B cell (primary cell): Measurements from ENCODE around the gene STN1. TPM values are rescaled to one million over a fixed set of nuclear protein-coding genes. Genes with fewer than 3 reads are reported as not detected.

Experiments used
- ATAC-seq: fragments of 200-7000 bp; cut with Tn5 transposase; one replicate; pipeline ENCODE4 v1.10.0; 2021; ENCODE audit warnings: low read depth, mild to moderate bottlenecking, moderate number of reproducible peaks, moderate library complexity
- CTCF ChIA-PET: fragments of 350-600 bp; sonication (Branson Sonifier 250); formaldehyde crosslinking; loops from one replicate; lab custom pipeline; 2021; ENCODE audit warnings: antibody characterized with exemption, inconsistent platforms; lab: Charles Lee
- POLR2A ChIA-PET: fragments of 350-600 bp; sonication (Branson Sonifier 250); formaldehyde crosslinking; loops from one replicate; lab custom pipeline; 2021; ENCODE audit warnings: antibody characterized with exemption; lab: Charles Lee
- DNase-seq: peaks from one replicate; pipeline ENCODE4 v3.0.0; 2013
- H2AFZ ChIP-seq: 2 replicates; pipeline ENCODE4 v1.6.1; 2012; ENCODE audit warnings: mild to moderate bottlenecking, low read depth, low read length; ENCODE audit not compliant: insufficient read depth, poor library complexity, severe bottlenecking
- H3K27ac ChIP-seq, 2 donors: 1 replicate in 1 of 2; 2 replicates in 1 of 2; pipeline ENCODE4 v1.5.1; 2012 to 2013; ENCODE audit warnings: low read length in 2 of 2, mild to moderate bottlenecking in 2 of 2, moderate library complexity in 1 of 2
- H3K27me3 ChIP-seq, 4 experiments: fragments of 200-600 bp in 1 of 4; sonication (generic) in 1 of 4; replicated peaks in 1 of 4; 1 replicate in 2 of 4; 2 replicates in 2 of 4; pipeline versions ENCODE4 v1.6.1 to v1.7.0; 2013 to 2016; ENCODE audit warnings: low read length in 3 of 4, mild to moderate bottlenecking in 2 of 4, mixed read lengths in 1 of 4, moderate library complexity in 1 of 4; ENCODE audit not compliant: insufficient read depth in 4 of 4, control insufficient read depth in 3 of 4; ENCODE audit errors: control extremely low read depth in 1 of 4
- H3K36me3 ChIP-seq, 2 experiments: replicated peaks in 1 of 2; 1 replicate in 1 of 2; 2 replicates in 1 of 2; pipeline versions ENCODE4 v1.6.1 to v1.7.1; 2013; ENCODE audit warnings: low read length in 1 of 2; ENCODE audit not compliant: insufficient read depth in 2 of 2, control insufficient read depth in 1 of 2; ENCODE audit errors: control extremely low read depth in 1 of 2, extremely low read depth in 1 of 2
- H3K4me1 ChIP-seq, 2 donors: fragments of 200-600 bp in 1 of 2; sonication (generic) in 1 of 2; 1 replicate in 1 of 2; 2 replicates in 1 of 2; pipeline versions ENCODE4 v1.5.1 to v1.6.1; 2013 to 2017; ENCODE audit warnings: low read length in 2 of 2; ENCODE audit not compliant: control insufficient read depth in 2 of 2, insufficient read depth in 2 of 2
- H3K4me2 ChIP-seq: replicated peaks from 2 replicates; pipeline ENCODE3; 2012; ENCODE audit warnings: mild to moderate bottlenecking, low read depth, low read length; ENCODE audit not compliant: poor library complexity, severe bottlenecking
- H3K4me3 ChIP-seq, 5 experiments: fragments of 200-600 bp in 1 of 5; sonication (generic) in 1 of 5; 1 replicate in 3 of 5; 2 replicates in 2 of 5; pipeline versions ENCODE4 v1.5.1 to v1.7.0; 2011 to 2016; ENCODE audit warnings: low read length in 4 of 5, mild to moderate bottlenecking in 4 of 5, low read depth in 2 of 5, control low read depth in 1 of 5, moderate library complexity in 1 of 5; ENCODE audit not compliant: insufficient read depth in 1 of 5; ENCODE audit errors: control extremely low read depth in 1 of 5, extremely low read depth in 1 of 5
- H3K79me2 ChIP-seq: fragments of 200-600 bp; sonication (generic); one replicate; pipeline ENCODE4 v1.6.0; 2016; ENCODE audit warnings: low read length; ENCODE audit not compliant: control insufficient read depth, insufficient read depth
- H3K9ac ChIP-seq: fragments of 200-600 bp; sonication (generic); 2 replicates; pipeline ENCODE4 v1.6.1; 2017; ENCODE audit warnings: mild to moderate bottlenecking, low read length, moderate library complexity
- H3K9me3 ChIP-seq, 3 donors: one replicate each; pipeline versions ENCODE4 v1.6.1 to v1.7.1; 2013; ENCODE audit warnings: low read length in 2 of 3; ENCODE audit not compliant: control insufficient read depth in 2 of 3, insufficient read depth in 1 of 3; ENCODE audit errors: control extremely low read depth in 1 of 3
- H4K20me1 ChIP-seq: 2 replicates; pipeline ENCODE4 v1.6.0; 2012; ENCODE audit warnings: mild to moderate bottlenecking, low read length; ENCODE audit not compliant: insufficient read depth, control insufficient read depth, poor library complexity, severe bottlenecking
- H3K27ac Mint-ChIP-seq: one replicate; pipeline ENCODE4 v1.8.0; 2021; ENCODE audit warnings: mixed read lengths
- H3K27me3 Mint-ChIP-seq: one replicate; pipeline ENCODE4 v1.8.0; 2021; ENCODE audit warnings: mixed read lengths
- H3K4me1 Mint-ChIP-seq: one replicate; pipeline ENCODE4 v1.8.0; 2021; ENCODE audit warnings: mixed read lengths
- H3K4me3 Mint-ChIP-seq: one replicate; pipeline ENCODE4 v1.8.0; 2021; ENCODE audit warnings: mixed read lengths
- H3K9me3 Mint-ChIP-seq: one replicate; pipeline ENCODE4 v1.8.0; 2022; ENCODE audit warnings: mixed read lengths; ENCODE audit not compliant: insufficient read depth
- CTCF ChIP-seq: fragments of 200-600 bp; IDR thresholded peaks from one replicate; pipeline ENCODE4 v1.8.0; 2022; ENCODE audit warnings: antibody characterized with exemption, mild to moderate bottlenecking
- EZH2 ChIP-seq: IDR thresholded peaks from 2 replicates; pipeline ENCODE4 v1.6.1; 2012; ENCODE audit warnings: borderline replicate concordance, low read depth, mild to moderate bottlenecking, moderate library complexity, low read length; ENCODE audit not compliant: insufficient read depth, poor library complexity, severe bottlenecking
- WGBS: methylation state at CpG from one replicate; pipeline ENCODE4 v1.1.5; 2013; ENCODE audit warnings: missing lambda C conversion rate; ENCODE audit not compliant: insufficient coverage; 5-methylcytosine and 5-hydroxymethylcytosine counted together
- intact Hi-C: fragments of 100-400 bp; cut with micrococcal nuclease; formaldehyde crosslinking; loops from one replicate; pipeline ENCODE4 v1.10.0; 2022
- polyA plus RNA-seq: library from polyadenylated mRNA; depleted of rRNA; stranded (reverse); fragments of >200 nt; gene quantifications from 2 replicates; pipeline ENCODE4 v1.2.3, GENCODE V29; 2012
- total RNA-seq, 2 donors: library from RNA; stranded (reverse); fragments of 120-200 nt in 1 of 2; gene quantifications; 1 replicate in 1 of 2; 2 replicates in 1 of 2; pipeline versions ENCODE4 v1.2.3 to v1.2.4, GENCODE V29; 2013 to 2022

The STN1 gene
- total and polyA plus RNA-seq, 2 donors (not counting 1 experiment from before 2014, with no cell fraction given) = 16.3 to 24.5 TPM

GRCh38 chr10:103899312-103899711 lies 18.7 kb downstream of the STN1 start:
- no peak for DNase-seq
- Histone ChIP-seq H2AFZ (no peak overlapping the region), H3K4me2 (no peak overlapping the region), H3K27ac (no peak overlapping the region), H3K4me3 (no peak overlapping the region), H3K9me3 (no peaks in the 10 kb centered on the region), H3K79me2 (no peaks in the 10 kb centered on the region), H3K27me3 (no peaks in the 10 kb centered on the region), H3K4me1 (no peaks in the 10 kb centered on the region), H3K36me3 (peaks cover 3 to 76% of the 10 kb centered on the region in 2 experiments), H4K20me1 (no peaks in the 10 kb centered on the region), H3K9ac (no peak overlapping the region)
- no peaks in the 10 kb centered on the region for H3K9me3 Mint-ChIP-seq
- ChIA-PET POLR2A (no interaction called here), CTCF (interaction anchor here (1.0 to 1.6 kb wide), 4 partner anchors 9 to 229 kb away, joined by 3 to 10 read pairs (median 4); no protein-coding TSS in a partner anchor)
- H3K27ac Mint-ChIP-seq = no peak overlapping the region
- H3K4me1 Mint-ChIP-seq = no peaks in the 10 kb centered on the region
- intact Hi-C loops = no loop called here
- H3K27me3 Mint-ChIP-seq = no peaks in the 10 kb centered on the region
- TF ChIP-seq CTCF = no peak
- no peak for TF ChIP-seq EZH2
- 100% methylated on average over 5 of the region's 5 CpGs for WGBS
- H3K4me3 Mint-ChIP-seq = no peak overlapping the region
- no peak for ATAC-seq

GRCh38 chr10:103897241-103897774 lies 20.7 kb downstream of the STN1 start:
- H3K4me1 Mint-ChIP-seq = no peaks in the 10 kb centered on the region
- no peaks in the 10 kb centered on the region for H3K9me3 Mint-ChIP-seq
- ChIA-PET CTCF (no interaction called here), POLR2A (no interaction called here)
- Histone ChIP-seq H3K79me2 (no peaks in the 10 kb centered on the region), H3K4me1 (no peaks in the 10 kb centered on the region), H3K4me3 (no peak overlapping the region), H3K27me3 (no peaks in the 10 kb centered on the region), H2AFZ (no peak overlapping the region), H4K20me1 (no peaks in the 10 kb centered on the region), H3K27ac (no peak overlapping the region), H3K9ac (no peak overlapping the region), H3K9me3 (no peaks in the 10 kb centered on the region), H3K36me3 (peaks cover 4 to 69% of the 10 kb centered on the region in 2 experiments), H3K4me2 (no peak overlapping the region)
- H3K27ac Mint-ChIP-seq = no peak overlapping the region
- H3K27me3 Mint-ChIP-seq = no peaks in the 10 kb centered on the region
- TF ChIP-seq CTCF (no peak), EZH2 (no peak)
- ATAC-seq = no peak
- 100% methylated on average over 2 of the region's 7 CpGs for WGBS
- intact Hi-C loops = no loop called here
- H3K4me3 Mint-ChIP-seq = no peak overlapping the region
- no peak for DNase-seq
